CD4-positive, alpha-beta T cell treated with Interleukin-12 subunit alpha and Interleukin-12 subunit beta, for 1 hour (primary cell): ENCODE results near the gene NLRP9.

Experiments used
- DNase-seq: peaks from one replicate; pipeline ENCODE4 v3.0.0-alpha.2; 2020

Gene NLRP9

GRCh38 chr19:55687281-55688201, 50.7 kb downstream of the NLRP9 start:
- no peak for DNase-seq

GRCh38 chr19:55686311-55687050, 51.7 kb downstream of the NLRP9 start:
- DNase-seq = no peak

- no peak for DNase-seq
These were observed 52.4 kb downstream of the NLRP9 start for GRCh38 chr19:55685776-55686175.

GRCh38 chr19:55684946-55685681, 53.1 kb downstream of the NLRP9 start:
- no peak for DNase-seq

- no peak for DNase-seq
These were observed 54.5 kb downstream of the NLRP9 start for GRCh38 chr19:55683449-55684261.

- DNase-seq = no peak
These were observed 56.8 kb downstream of the NLRP9 start for GRCh38 chr19:55681131-55682092.

- no peak for DNase-seq
These were observed 57.7 kb downstream of the NLRP9 start for GRCh38 chr19:55680339-55681130.

- no peak for DNase-seq
These were observed 58.6 kb downstream of the NLRP9 start for GRCh38 chr19:55679343-55680257.

GRCh38 chr19:55678121-55678671, 60.0 kb downstream of the NLRP9 start:
- peak; percentile 27 for DNase-seq

GRCh38 chr19:55677572-55678028, 60.6 kb downstream of the NLRP9 start:
- DNase-seq = no peak

GRCh38 chr19:55676889-55677505, 61.2 kb downstream of the NLRP9 start:
- DNase-seq = no peak

- DNase-seq = no peak
These were observed 61.8 kb downstream of the NLRP9 start for GRCh38 chr19:55676383-55676782.

GRCh38 chr19:55675661-55676354, 62.4 kb downstream of the NLRP9 start:
- no peak for DNase-seq

- peak; percentile 98 for DNase-seq
These were observed 63.2 kb downstream of the NLRP9 start, which contains the start of gene EPN1 for GRCh38 chr19:55674841-55675660. Gene EPN1, plus strand, starts transcription at chr19:55675226. Its CDS starts 3,402 bp downstream, at chr19:55678628.

GRCh38 chr19:55674459-55674840, 63.8 kb downstream of the NLRP9 start:
- DNase-seq = no peak

GRCh38 chr19:55673889-55674288, 64.3 kb downstream of the NLRP9 start:
- no peak for DNase-seq

- DNase-seq = no peak
These were observed 64.7 kb downstream of the NLRP9 start for GRCh38 chr19:55673465-55673864.
